Activated CD8-positive, alpha-beta memory T cell treated with anti-CD3 and anti-CD28 coated beads for 1 hour (primary cell): ENCODE measurements around the gene RUFY4.
"Not testable (repeated sequence)": the region's sequence is repeated elsewhere in the genome, so short reads cannot be mapped to it uniquely, and the experiment has no call there.

Experiments used
- DNase-seq, 2 donors: peaks; one replicate each; pipeline ENCODE4 v3.0.0-alpha.2; 2020; ENCODE audit warnings: low read depth in 1 of 2; ENCODE audit errors: extremely low read depth in 1 of 2

The RUFY4 gene

DNA sequence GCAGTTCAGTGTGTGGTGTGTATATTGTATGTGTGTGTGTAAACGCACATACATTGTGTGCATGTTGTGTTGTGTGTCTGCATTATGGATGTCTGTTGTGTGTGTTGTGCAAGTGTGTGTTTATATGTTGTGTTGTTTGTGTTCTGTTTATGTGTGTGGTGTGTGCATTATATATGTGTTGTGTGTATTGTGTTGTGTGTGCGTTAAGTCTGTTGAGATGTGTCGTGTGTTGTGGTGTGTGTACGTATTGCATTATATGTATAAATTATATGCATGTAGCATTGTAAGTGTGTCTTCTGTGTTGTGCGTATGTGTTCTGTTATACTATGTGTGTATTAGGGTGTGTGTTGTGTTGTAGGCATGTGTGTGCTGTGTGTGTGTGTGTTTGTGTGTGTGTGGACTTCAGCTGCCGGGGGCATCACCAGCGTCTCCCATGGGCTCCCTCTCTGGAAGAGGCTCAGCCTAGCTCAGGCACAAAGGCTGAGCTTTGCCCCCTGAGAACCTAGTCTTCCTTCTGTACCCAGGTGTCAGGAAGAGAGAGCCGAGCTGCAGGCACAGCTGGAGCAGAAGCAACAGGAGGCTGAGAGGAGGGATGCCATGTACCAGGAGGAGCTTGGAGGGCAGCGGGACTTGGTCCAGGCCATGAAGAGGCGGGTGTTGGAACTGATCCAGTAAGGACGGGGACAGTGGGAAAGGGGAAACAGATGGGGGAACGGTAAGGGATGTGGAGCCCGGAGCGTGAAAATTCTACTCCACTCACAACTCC, 13.7 kb downstream of the RUFY4 start:
- DNase-seq = no peak

DNA sequence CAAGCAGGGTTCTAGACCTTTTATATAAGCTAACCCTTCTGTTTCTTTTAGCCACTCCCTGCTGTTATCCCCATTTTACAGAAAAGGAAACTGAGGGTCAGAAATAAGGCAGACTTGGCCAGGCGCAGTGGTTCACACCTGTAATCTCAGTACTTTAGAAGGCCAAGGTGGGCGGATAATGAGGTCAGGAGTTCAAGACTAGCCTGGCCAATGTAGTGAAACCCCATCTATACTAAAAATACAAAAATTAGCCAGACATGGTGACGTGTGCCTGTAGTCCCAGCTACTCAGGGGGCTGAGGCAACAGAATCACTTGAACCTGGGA, 14.3 kb downstream of the RUFY4 start:
- DNase-seq = no peak

DNA sequence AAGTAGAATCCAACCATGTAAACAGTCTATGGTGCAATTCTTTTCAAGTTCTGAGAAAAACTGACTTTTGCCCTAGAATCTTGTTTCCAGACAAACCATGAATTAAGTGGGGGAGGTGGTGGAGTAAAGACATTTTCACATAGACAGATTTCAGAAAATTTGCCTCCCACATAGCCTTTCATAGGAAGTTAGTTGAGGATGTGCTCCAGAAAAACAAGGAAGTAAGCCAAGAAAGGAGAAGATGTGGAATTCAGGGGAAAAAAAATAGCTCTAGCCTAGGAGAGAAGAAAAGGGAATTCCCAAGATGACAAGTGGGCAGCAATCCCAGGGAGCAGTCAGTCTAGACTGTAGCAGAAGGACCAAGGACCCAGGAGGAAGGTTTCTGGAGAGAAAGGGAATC, 17.4 kb downstream of the RUFY4 start:
- no peak for DNase-seq

DNA sequence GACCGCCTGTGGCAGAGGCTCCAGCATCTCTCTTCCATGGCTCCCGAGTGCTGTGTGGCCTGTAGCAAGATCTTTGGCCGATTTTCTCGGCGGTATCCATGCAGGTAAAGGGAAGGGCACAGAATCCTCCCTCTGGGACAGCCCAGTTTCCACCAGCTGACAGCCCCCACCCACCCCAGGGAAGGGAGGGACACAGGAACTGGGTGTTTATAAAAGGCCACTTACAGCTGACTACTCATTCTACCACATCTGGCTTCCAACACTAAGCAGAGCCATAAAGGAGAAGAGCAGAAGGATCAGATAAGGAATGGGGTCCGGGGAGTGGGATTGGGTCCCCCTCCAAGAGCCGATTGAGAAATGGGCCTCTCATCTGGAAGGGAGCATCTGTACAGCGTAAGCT, 20.2 kb downstream of the RUFY4 start:
- DNase-seq = no peak

DNA sequence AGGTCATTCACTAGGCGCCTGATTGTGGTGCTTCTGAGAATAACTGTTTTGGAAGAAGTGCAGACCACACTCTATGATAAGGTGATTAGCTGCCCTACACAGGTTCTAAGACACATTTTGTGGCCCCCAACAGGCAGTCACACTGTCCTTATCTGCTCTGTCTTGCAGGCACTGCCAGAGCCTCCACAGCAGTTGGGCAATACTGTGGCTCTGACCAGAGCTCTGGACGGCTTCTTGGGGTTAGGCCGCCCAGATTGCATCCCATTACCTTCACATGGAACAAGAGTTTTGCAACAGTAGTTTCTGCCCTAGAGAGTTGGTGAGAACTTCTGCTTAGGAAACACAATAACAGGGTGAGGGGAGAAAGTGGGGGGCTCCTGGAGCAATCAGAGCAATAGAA, 22.7 kb downstream of the RUFY4 start:
- DNase-seq = no peak

DNA sequence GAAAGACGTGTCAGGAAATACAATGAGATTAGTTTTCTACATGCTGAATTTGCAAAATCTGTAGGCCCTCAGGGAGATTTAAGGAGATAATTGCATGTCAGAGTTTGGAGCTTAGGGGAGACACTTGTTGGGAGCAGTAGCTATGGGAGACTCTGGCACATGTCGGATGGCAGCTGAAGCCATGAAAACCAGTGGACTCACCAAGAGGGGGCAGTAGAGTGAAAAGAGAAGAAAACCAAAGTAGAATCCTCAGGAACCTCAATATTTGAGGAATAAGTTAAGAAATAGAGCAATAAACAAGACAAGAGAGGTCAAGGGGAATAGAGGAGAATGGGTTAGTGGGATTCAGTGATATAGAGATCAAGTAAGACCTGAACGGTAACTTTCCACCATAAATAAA, 24.8 kb downstream of the RUFY4 start:
- DNase-seq = no peak

DNA sequence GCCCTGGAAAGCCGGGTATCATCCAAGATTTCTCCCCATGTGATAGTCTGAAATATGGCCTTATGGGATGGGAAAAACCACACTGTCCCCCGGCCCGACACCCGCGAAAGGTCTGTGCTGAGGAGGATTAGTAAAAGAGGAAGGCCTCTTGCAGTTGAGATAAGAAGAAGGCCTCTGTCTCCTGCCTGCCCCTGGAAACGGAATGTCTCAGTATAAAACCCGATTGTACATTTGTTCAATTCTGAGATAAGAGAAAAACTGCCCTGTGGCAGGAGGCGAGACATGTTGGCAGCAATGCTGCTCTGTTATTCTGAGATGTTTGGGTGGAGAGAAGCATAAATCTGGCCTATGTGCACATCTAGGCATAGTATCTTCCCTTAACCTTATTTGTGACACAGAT, 26.8 kb downstream of the RUFY4 start:
- DNase-seq = no peak

DNA sequence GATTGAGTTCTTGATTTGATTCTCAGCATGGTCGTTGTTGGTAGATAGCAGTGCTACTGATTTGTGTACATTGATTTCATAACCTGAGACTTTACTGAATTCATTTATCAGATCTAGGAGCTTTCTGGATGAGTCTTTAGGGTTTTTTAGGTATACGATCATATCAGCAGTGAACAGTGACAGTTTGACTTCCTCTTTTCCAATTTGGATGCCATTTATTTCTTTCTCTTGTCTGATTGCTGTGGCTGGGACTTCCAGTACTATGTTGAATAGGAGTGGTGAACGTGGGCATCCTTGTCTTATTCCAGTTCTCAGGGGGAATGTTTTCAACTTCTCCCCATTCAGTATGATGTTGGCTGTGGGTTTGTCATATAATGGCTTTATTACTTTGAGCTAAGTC, 28.9 kb downstream of the RUFY4 start:
- no peak for DNase-seq

DNA sequence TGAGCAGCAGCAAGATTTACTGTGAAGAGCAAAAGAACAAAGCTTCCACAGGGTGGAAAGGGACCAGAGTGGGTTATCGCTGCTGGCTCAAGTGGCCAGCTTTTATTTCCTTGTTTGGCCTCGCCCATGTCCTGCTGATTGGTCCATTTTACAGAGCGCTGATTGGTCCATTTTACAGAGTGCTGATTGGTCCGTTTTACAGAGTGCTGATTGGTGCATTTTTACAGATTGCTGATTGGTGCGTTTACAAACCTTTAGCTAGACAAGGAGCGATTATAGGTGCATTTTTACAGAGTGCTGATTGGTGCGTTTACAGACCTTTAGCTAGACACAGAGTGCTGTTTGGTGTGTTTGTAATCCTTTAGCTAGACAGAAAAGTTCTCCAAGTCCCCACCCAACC, 39.8 kb downstream of the RUFY4 start:
- not testable (repeated sequence) for DNase-seq

DNA sequence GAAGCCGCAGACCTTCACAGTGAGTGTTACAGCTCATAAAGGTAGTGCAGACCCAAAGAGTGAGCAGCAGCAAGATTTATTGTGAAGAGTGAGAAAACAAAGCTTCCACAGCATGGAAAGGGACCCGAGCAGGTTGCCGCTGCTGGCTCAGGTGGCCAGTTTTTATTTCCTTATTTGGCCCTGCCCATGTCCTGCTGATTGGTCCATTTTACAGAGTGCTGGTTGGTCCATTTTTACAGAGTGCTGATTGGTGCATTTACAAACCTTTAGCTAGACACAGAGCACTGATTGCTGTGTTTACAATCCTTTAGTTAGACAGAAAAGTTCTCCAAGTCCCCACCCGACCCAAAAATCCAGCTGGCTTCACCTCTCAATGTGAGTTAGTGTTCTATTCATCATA, 52.7 kb downstream of the RUFY4 start:
- DNase-seq = not testable (repeated sequence)

DNA sequence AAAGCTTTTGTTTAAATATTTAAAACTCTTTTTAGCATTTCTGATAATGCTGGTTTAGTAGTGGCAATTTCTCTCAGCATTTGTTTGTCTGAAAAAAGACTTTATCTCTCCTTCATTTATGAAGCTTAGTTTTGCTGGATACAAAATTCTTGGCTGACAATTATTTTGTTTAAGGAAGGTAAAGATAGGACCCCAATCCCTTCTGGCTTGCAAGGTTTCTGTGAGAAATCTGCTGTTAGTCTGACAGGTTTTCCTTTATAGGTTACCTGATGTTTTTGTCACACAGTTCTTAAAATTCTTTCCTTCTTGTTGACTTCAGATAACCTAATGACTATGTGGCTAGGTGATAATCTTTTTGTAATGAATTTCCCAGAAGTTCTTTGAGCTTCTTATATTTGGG, 53.2 kb downstream of the RUFY4 start:
- DNase-seq = not testable (repeated sequence)

DNA sequence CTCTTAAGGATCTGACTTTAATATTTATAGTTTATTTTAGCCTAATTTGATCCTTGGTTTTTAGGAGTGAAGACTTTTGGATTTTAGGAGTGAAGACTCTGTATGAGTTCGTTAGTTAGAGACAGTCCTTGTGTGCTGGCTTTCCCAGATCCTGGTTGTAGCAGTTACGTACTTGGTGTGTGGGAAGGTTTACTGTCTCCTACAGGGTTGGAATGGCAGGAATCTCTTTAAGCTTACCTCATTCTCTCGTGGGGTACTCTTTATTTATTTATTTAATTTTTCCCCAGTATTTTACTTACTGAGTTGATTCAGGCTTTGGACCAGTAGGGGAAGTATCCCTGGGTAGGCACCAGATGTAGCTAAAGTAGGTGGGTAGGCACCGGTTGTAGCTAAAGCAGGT, 54.9 kb downstream of the RUFY4 start:
- no peak for DNase-seq

DNA sequence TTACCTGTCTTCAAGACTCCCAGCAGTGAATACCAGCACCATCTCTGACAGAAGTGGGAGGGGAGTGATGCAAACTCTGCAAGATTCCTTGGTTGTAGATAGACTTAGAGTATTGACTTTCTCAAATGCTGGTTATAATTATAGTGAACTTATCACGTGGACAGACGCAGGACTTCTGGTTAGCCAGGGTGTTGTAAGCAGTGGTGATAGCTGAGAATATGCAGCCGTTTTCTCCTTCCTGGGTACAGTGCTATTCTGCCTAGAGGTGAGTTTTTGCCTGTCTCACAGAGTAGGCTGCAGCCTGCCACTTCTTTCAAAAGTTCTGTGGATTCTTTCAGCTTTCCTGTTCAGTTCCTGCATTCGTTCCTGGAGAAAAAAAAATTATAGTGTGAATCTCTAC, 56.0 kb downstream of the RUFY4 start:
- DNase-seq = no peak

DNA sequence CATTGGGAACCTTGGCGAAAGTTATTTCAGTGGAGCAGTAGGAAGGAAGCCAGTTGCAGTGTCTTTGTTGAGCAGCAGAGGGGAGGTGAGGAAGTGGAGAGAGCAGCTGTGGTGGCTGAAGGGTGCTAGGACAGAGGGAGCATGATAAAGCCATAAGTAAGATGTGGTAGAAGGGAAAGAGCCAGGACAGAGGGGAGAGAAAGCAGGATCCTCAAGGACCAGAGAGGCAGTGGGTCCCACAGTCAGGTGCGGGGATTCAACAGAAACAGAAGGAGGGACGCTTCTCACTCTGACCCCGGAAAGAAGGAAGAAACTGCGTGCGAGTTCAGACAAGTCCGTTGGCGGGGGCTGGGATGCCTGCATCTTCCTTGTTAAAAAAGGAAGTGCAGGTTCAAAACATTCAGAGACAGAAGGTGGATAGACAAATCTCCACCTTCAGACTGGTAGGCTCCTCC, 56.6 kb downstream of the RUFY4 start, which contains the start of gene CXCR2:
TSS of gene CXCR2 (plus strand) at position 403 of the 455 bp plus-strand sequence. CDS start 8,774 bp downstream, outside the sequence.
- no peak for DNase-seq

DNA sequence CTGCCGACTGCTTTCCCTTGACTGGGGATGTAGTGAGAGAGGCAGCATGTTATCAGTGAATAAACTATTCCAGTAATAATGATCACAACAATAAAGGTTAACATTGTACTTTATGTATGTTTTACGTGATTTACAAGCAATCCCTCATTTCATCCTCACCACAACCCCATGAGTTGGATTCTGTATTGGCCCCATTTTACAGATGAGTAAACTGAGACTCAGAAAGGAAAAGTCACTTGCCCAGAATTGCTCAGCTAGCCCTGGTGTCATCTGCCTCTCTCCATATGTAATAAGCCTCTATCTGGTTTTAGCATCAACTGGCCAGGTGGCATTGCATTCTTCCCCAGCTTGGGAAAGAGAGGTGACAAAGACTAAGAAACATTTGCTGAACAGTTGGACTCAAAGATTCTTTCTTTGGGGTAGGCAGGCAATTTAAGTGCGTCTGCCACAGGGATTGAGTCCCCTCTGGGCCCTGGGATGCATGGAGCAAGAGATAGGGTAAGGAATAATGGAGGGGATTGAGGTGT, 58.9 kb downstream of the RUFY4 start:
- DNase-seq = no peak

DNA sequence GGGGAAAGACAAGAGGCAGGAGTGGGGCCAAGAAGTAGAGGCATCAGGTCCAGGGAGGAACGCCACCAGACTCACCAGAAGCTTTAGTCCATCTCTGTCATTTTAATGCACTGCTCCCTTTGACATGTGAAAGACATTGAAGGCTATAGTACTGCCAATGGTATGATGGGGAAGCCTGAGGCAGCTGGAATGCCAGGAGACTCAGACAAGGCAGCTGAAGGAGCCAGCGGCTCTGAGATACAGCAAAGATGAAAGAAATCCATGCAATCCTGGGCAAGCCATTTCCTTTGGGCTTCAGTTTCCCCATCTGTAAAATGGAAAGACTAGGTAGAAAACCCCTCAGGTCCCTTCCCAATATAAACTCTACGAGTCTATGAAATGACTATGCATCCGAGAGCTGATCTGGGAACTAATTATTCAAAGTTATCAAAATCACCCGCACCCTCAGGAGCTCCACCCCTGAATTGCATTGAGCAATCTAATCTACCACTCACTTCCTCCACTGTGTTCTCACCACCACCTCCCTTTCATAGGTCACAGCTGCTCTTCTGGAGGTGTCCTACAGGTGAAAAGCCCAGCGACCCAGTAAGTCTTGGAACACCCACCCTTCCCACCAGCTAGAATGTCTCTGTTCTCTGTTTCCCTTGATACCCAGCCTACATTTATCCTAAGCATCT, 59.9 kb downstream of the RUFY4 start:
- no peak for DNase-seq

DNA sequence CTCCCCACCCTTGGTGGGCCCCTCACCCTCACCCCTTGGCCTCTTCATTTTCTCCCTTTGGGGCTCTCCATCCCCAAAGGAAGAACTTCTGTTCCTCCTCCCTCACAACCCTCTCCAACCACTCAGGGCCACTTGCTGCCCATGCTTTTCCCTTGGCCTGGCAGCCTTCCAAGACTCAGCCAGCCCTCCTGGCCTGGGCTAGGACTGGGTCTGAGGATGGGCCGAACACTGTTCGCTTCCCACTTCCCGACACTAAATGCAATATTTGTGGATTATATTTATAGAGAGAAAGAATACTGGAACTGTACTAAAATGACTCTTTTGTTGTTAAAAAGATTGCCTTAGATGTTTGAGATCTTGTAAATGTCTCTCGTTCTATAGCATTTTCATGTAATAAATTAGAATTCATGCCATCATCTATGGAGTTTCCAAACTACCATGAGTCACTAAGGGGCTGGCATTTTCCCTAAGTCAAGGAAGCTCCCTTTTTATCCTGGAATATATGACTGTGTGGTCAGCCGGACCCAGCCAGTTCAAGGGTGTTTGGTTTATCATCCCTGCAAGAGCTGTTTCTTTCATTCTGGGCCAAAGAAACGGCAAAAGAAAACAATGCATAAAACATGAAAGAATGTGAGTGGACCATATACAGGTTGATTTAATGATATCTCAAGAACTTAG, 60.5 kb downstream of the RUFY4 start:
- DNase-seq = no peak

DNA sequence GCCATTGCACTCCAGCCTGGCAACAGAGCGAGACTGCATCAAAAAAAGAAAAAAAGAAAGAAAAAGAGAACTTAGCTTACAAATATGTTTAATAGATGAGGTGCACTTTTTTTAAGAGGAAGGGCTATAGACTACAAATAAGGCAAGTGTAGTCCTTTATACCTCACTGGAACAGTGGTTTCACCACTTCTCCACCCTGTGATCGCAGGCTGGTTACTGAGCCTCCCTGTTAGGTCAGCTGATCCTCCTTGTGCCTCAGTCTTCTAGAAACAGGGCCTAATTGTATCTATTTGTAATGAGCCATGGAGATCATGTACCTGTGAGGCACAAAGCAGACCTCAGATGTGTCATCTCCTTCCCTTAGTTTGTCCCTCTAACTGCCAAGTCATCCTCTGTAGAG, 61.3 kb downstream of the RUFY4 start:
- no peak for DNase-seq

DNA sequence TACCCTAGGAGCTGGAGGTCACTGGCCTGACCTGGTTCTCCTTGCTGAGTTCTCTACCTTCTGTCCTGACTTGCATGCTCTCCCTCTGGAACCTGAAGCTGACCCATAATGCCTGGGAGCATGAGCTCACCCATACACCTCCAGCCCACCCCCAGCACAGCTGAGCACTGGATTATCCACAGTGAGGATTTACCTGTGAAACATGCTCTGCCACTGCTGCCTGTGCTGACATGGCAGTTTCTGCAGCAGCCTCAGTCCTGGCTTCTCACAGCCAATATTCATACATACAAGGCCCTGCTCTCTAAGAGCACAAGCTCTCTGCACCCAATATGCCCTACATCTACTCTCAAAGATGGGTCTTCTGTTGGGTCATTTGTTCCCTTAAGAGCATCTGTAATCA, 61.8 kb downstream of the RUFY4 start:
- no peak for DNase-seq

DNA sequence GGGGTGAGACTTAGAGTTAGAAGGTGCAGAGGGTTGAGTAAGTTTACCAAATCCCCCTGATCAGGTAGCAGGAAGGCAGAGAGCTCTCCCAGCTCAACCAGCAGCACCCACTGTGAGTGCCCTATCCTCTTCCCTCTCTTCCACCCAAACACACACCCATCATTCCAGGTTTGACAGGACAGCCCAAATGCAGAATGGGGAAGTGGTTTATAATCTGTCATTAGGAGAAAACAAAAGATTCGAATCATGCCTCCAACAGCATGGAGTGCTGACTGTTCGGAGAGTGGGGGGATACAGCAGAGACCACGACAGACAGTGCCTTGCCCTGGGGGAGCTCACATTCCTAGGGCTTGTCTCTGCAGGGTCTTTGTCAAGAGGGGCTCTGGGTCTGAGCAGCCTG, 68.5 kb downstream of the RUFY4 start:
- no peak for DNase-seq

DNA sequence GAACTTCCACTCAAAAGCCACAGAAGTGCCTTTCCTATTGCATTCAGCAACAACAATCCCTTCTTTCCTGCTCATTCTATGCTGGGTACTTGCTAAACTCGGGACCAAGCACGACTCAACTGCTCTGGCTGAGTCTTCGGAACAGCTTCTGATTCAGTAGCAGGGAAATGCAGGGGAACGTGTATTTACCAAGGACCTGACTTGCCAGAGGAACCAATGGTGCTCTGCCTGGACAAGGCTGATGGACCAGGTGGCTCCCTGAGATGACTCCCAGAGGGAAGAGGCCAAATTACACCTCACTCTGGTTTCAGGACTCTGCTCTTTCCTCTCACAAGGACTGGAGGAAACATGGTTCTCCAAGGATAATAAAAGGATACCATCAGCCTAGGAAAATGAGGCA, 69.0 kb downstream of the RUFY4 start:
- no peak for DNase-seq
